GM12864 (cell line): Measurements from ENCODE around the gene ZNF70.

ENCODE experiments used
- DNase-seq: peaks from one replicate; pipeline ENCODE4 v3.0.0-alpha.2; 2011; ENCODE audit warnings: low read depth
- H3K4me3 ChIP-seq: 2 replicates; pipeline ENCODE4 v1.5.1; 2011; ENCODE audit warnings: mild to moderate bottlenecking, low read depth, low read length, control low read depth
- TF ChIP-seq, protein P1 (sequence below): IDR thresholded peaks from 2 replicates; pipeline ENCODE4 v1.5.1; 2011; ENCODE audit warnings: low read depth, mild to moderate bottlenecking, moderate library complexity, low read length, control low read depth, inconsistent platforms; ENCODE audit errors: missing control alignments

Gene ZNF70

DNA sequence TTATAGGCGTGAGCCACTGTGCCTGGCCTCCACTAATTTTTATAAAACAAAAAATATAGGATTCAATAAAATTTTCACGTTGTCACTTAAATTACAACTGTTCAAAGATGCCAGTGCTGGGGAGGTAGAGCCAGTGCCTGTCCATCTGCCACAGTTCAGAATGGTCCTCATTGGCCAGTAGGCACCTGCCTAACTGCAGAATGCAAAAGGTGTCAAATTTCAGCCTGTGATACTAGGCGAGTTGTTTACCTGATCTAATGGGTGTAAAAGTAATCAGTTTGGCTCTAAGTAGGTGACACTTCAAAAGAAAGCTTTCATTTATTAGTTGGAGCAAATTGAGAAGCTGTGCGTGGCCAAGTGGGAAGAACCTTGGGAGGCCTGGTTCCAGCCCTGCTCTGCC lies 38.2 kb upstream of the ZNF70 start:
- TF ChIP-seq, protein P1, sequence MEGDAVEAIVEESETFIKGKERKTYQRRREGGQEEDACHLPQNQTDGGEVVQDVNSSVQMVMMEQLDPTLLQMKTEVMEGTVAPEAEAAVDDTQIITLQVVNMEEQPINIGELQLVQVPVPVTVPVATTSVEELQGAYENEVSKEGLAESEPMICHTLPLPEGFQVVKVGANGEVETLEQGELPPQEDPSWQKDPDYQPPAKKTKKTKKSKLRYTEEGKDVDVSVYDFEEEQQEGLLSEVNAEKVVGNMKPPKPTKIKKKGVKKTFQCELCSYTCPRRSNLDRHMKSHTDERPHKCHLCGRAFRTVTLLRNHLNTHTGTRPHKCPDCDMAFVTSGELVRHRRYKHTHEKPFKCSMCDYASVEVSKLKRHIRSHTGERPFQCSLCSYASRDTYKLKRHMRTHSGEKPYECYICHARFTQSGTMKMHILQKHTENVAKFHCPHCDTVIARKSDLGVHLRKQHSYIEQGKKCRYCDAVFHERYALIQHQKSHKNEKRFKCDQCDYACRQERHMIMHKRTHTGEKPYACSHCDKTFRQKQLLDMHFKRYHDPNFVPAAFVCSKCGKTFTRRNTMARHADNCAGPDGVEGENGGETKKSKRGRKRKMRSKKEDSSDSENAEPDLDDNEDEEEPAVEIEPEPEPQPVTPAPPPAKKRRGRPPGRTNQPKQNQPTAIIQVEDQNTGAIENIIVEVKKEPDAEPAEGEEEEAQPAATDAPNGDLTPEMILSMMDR, result no peak
- no peak overlapping the region for H3K4me3 ChIP-seq
- DNase-seq, result no peak

- DNase-seq, result no peak
- TF ChIP-seq, protein P1, result no peak
These were observed 37.0 kb upstream of the ZNF70 start for GRCh38 chr22:23787910-23788309.

DNA sequence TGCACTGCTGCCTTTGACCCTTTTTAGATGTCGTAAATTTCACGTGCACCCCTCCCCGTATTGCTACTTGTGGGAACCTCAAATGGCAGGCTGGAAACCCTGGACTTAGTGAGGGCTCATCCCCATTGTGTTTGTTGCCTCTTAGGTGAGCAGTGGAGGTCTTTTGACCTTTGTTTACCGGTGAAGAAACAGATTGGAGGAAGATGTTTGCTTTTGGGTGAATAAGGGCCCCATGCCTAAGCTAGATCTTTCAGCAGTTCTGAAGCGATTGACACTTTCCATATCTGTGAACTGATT lies 36.6 kb upstream of the ZNF70 start:
- peak overlapping the region; percentile 70 for H3K4me3 ChIP-seq
- no peak for DNase-seq
- TF ChIP-seq, protein P1, result no peak

More at GRCh38 chr22:23787910-23788309, 37.0 kb upstream of the ZNF70 start:
- H3K4me3 ChIP-seq, result peak overlapping the region; percentile 70

DNA sequence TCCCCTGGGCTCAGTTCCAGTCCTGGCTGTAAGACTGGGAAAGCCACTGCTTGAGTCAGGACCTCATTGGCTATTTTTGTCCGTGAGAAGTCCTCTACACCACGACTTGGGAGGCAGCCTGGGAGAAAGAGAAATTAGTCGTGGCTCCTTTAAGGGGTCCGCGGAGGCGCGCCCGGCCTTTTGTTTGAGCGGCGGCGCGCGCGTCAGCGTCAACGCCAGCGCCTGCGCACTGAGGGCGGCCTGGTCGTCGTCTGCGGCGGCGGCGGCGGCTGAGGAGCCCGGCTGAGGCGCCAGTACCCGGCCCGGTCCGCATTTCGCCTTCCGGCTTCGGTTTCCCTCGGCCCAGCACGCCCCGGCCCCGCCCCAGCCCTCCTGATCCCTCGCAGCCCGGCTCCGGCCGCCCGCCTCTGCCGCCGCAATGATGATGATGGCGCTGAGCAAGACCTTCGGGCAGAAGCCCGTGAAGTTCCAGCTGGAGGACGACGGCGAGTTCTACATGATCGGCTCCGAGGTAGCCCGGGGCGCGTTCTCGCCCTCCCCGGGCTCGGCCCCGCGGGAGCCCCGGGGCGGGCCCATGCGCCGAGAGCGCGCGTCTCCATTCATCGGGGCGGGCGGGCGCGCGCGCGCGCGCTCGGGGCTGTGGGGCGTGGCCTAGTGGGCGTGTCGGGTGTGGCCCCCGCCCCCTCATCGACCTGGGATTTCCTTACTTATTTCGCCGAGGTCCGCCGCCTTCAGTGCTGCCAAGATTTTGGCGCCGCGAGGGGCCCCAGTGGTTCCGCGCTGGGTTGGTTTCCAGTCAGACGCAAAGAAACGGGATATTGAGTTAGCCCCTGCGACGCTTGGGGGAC lies 36.1 kb upstream of the ZNF70 start, which contains the start of gene SMARCB1:
Gene SMARCB1, plus strand, starts transcription at position 215 of the 848 bp plus-strand sequence. Its CDS starts 204 bp downstream, at position 419.
- TF ChIP-seq, protein P1, result no peak
- peak; percentile 53 for DNase-seq

GRCh38 chr22:23786261-23786710 lies 35.4 kb upstream of the ZNF70 start:
- H3K4me3 ChIP-seq, result peak overlapping the region; percentile 70
- DNase-seq, result no peak
- TF ChIP-seq, protein P1, result no peak

More for the DNA sequence above, 36.1 kb upstream of the ZNF70 start, which contains the start of gene SMARCB1:
- peak within 1 kb of the TSS; percentile 70 for H3K4me3 ChIP-seq

GRCh38 chr22:23784215-23784732 lies 33.4 kb upstream of the ZNF70 start:
- DNase-seq, result no peak
- no peak overlapping the region for H3K4me3 ChIP-seq
- TF ChIP-seq, protein P1, result no peak
